ENCODE results near the gene BABAM2. TPM values are rescaled to one million over a fixed set of nuclear protein-coding genes. Genes with fewer than 3 reads are reported as not detected.

The BABAM2 gene
- total and polyA plus RNA-seq, 2 of the 4 experiments (the other 2 are of a cell fraction), result 20.9 to 23.1 TPM

GRCh38 chr2:28313220-28313784, 422.8 kb downstream of the BABAM2 start:
- no peak overlapping the region for H4K91ac ChIP-seq (ENCODE audit: insufficient read depth, low read depth, low read length)
- ATAC-seq (ENCODE audit: low read depth), result no peak
- no peak overlapping the region for H3K4ac ChIP-seq (ENCODE audit: low read depth, low read length)
- no peak overlapping the region for H3K14ac ChIP-seq (replicated peaks; ENCODE audit: low read depth, low read length)
- H3K4me1 ChIP-seq (ENCODE audit: control insufficient read depth, insufficient read depth, low read length), result no peaks in the 10 kb centered on the region; the same call in 1 of the 2 replicates
- in situ Hi-C loops (cut with MboI; ENCODE audit: low sequenced_read_pairs) (no loop called here), dilution Hi-C loops (cut with HindIII; ENCODE audit: low sequenced_read_pairs, unreplicated experiment) (no loop called here), intact Hi-C loops (cut with micrococcal nuclease) (no loop called here)
- H2BK5ac ChIP-seq (ENCODE audit: low read depth, low read length, poor library complexity, severe bottlenecking), result no peak overlapping the region
- no peak overlapping the region for H3K56ac ChIP-seq (ENCODE audit: extremely low read depth, insufficient read depth, low read length)
- WGBS, 2 experiments (ENCODE audit: extremely low coverage in 2 of 2, insufficient read length in 1 of 2), result 71% methylated on average over 2 of the region's 6 CpGs; no CpG with 5 or more reads in 1 of the 2 experiments
- no peak overlapping the region for H2AFZ ChIP-seq (replicated peaks; ENCODE audit: low read length, poor library complexity)
- no peak overlapping the region for H2AK9ac ChIP-seq (replicated peaks; ENCODE audit: low read depth, low read length, poor library complexity)
- H3K9me1 ChIP-seq (ENCODE audit: insufficient read depth, low read length), result peaks cover 3% of the 10 kb centered on the region; the same call in 1 of the 2 replicates
- DNase-seq, result no peak
- H4K8ac ChIP-seq (ENCODE audit: low read depth in 2 of 2, low read length in 2 of 2), result no peak overlapping the region
- TF ChIP-seq MXI1 (IDR thresholded peaks at IDR 0.05; ENCODE audit: borderline replicate concordance, low read depth, low read length) (no peak), MAFK (IDR thresholded peaks at IDR 0.05; ENCODE audit: low read depth, low read length) (no peak), USF2 (IDR thresholded peaks at IDR 0.05; ENCODE audit: low read depth, low read length) (no peak), RCOR1 (IDR thresholded peaks at IDR 0.05; ENCODE audit: insufficient replicate concordance, low read length) (no peak), CEBPB (IDR thresholded peaks at IDR 0.05; ENCODE audit: low read depth, low read length) (no peak), RFX5 (IDR thresholded peaks at IDR 0.05; ENCODE audit: low read depth, low read length) (no peak)
- TF ChIP-seq, protein P1, sequence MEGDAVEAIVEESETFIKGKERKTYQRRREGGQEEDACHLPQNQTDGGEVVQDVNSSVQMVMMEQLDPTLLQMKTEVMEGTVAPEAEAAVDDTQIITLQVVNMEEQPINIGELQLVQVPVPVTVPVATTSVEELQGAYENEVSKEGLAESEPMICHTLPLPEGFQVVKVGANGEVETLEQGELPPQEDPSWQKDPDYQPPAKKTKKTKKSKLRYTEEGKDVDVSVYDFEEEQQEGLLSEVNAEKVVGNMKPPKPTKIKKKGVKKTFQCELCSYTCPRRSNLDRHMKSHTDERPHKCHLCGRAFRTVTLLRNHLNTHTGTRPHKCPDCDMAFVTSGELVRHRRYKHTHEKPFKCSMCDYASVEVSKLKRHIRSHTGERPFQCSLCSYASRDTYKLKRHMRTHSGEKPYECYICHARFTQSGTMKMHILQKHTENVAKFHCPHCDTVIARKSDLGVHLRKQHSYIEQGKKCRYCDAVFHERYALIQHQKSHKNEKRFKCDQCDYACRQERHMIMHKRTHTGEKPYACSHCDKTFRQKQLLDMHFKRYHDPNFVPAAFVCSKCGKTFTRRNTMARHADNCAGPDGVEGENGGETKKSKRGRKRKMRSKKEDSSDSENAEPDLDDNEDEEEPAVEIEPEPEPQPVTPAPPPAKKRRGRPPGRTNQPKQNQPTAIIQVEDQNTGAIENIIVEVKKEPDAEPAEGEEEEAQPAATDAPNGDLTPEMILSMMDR (conservative IDR thresholded peaks at IDR 0.05; ENCODE audit: low read depth, low read length), result no peak
- H4K5ac ChIP-seq (ENCODE audit: low read depth, low read length), result no peak overlapping the region
- H3K4me3 ChIP-seq (ENCODE audit: insufficient read depth, low read depth, low read length), result no peak overlapping the region
- POLR2A ChIA-PET (ENCODE audit: unreplicated experiment), result no interaction called here
- peaks cover 0 to 2% of the 10 kb centered on the region in 2 experiments; a peak in 1 of 4 replicates for H3K79me1 ChIP-seq (ENCODE audit: low read depth in 1 of 2, low read length in 2 of 2)
- CTCF ChIA-PET, result interaction anchor here (0.6 kb wide), 1 partner anchor 137 kb away, joined by 4 read pairs; no protein-coding TSS in a partner anchor
- H3K27me3 ChIP-seq (ENCODE audit: control insufficient read depth, insufficient read depth, low read length), result no peaks in the 10 kb centered on the region
- no peak overlapping the region for H3K4me2 ChIP-seq (ENCODE audit: low read depth, low read length)
- H4K20me1 ChIP-seq (ENCODE audit: insufficient read depth, low read length), result no peaks in the 10 kb centered on the region
- no TSS peak for BruUV-seq (replicated peaks)
- H2AK5ac ChIP-seq (ENCODE audit: low read depth, low read length), result no peak overlapping the region
- no peaks in the 10 kb centered on the region for H3K9me3 ChIP-seq (ENCODE audit: control insufficient read depth, insufficient read depth, low read length)
- H2BK20ac ChIP-seq (ENCODE audit: low read depth, low read length), result no peak overlapping the region
- no peak overlapping the region for H3K18ac ChIP-seq (ENCODE audit: low read depth, low read length)
- H3K36me3 ChIP-seq (ENCODE audit: control insufficient read depth, insufficient read depth, low read length), result 0 out of 2 replicates have a peak, but pooled peaks cover 3% of the 10 kb centered on the region
- H2BK120ac ChIP-seq (ENCODE audit: low read depth, low read length), result no peak overlapping the region
- no peak overlapping the region for H2BK15ac ChIP-seq (ENCODE audit: low read depth, low read length)
- H3K9ac ChIP-seq (ENCODE audit: low read depth, low read length), result no peak overlapping the region
- H3K23ac ChIP-seq (ENCODE audit: low read depth, low read length), result no peak overlapping the region
- H3K27ac ChIP-seq (ENCODE audit: insufficient read depth, low read length), result no peak overlapping the region
